Measurements from ENCODE around the gene AP3S2. TPM values are rescaled to one million over a fixed set of nuclear protein-coding genes. Genes with fewer than 3 reads are reported as not detected.

The AP3S2 gene
- total and polyA plus RNA-seq, 3 donors from 2014 or later, result 31.9 to 53.0 (median 45.8) TPM

GRCh38 chr15:89802231-89802928 is 91.4 kb downstream of the AP3S2 start:
- intact Hi-C loops (cut with DNase I; ENCODE audit: low total_unique reads), result no loop called here
- no peak overlapping the region for H3K4me3 ChIP-seq
- H3K36me3 ChIP-seq (ENCODE audit: low read depth, missing control alignments), result no peaks in the 10 kb centered on the region
- TF ChIP-seq, protein P1, sequence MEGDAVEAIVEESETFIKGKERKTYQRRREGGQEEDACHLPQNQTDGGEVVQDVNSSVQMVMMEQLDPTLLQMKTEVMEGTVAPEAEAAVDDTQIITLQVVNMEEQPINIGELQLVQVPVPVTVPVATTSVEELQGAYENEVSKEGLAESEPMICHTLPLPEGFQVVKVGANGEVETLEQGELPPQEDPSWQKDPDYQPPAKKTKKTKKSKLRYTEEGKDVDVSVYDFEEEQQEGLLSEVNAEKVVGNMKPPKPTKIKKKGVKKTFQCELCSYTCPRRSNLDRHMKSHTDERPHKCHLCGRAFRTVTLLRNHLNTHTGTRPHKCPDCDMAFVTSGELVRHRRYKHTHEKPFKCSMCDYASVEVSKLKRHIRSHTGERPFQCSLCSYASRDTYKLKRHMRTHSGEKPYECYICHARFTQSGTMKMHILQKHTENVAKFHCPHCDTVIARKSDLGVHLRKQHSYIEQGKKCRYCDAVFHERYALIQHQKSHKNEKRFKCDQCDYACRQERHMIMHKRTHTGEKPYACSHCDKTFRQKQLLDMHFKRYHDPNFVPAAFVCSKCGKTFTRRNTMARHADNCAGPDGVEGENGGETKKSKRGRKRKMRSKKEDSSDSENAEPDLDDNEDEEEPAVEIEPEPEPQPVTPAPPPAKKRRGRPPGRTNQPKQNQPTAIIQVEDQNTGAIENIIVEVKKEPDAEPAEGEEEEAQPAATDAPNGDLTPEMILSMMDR (IDR thresholded peaks at IDR 0.05), result no peak
- no peak for TF ChIP-seq POLR2A (IDR thresholded peaks at IDR 0.05)
- no peaks in the 10 kb centered on the region for H3K4me1 ChIP-seq
- H3K9me3 ChIP-seq, result no peaks in the 10 kb centered on the region
- H3K27ac ChIP-seq, result no peak overlapping the region
- WGBS, 2 donors, result 76 to 79% methylated on average over 14 to 16 of the region's 16 CpGs
- no peak for DNase-seq
- no peaks in the 10 kb centered on the region for H3K27me3 ChIP-seq

- Histone ChIP-seq H3K9me3 (no peaks in the 10 kb centered on the region), H3K27me3 (no peaks in the 10 kb centered on the region), H3K4me3 (no peak overlapping the region), H3K36me3 (ENCODE audit: low read depth, missing control alignments) (no peaks in the 10 kb centered on the region), H3K27ac (no peak overlapping the region), H3K4me1 (no peaks in the 10 kb centered on the region)
- DNase-seq, result no peak
- TF ChIP-seq, protein P1 (IDR thresholded peaks at IDR 0.05), result no peak
- TF ChIP-seq POLR2A (IDR thresholded peaks at IDR 0.05), result no peak
- intact Hi-C loops (cut with DNase I; ENCODE audit: low total_unique reads), result no loop called here
- WGBS, 2 donors, result 92 to 93% methylated on average over 14 to 21 of the region's 21 CpGs
These were observed 92.2 kb downstream of the AP3S2 start for GRCh38 chr15:89801471-89802195.

DNA sequence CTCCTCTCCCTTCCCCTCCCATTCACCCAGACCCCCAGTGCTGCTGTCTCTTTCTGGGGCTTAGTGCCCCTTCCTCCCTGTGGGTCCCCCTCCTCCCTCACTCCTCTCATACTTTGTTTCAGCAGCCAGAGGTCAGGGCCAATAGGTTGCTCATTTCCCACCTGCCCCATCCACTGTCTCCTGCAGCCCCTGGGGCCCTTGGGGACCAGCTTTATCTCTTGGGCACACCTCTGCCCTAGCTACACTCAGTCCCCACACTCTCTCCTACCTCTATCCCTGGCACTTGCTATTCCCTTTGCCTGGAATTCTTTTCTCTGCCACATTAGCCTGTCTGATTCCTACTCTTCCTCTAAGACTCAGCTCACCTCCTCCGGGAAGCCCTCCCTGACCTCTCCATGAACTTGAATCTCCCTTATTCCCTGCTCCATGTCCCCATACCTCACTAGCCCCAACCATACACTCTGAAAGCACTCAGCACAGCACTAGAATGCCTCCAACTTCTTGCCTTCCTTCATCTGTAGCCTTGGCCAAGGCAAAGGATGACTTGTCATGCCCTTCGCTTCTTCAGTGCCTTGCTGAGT is 93.8 kb downstream of the AP3S2 start:
- no peaks in the 10 kb centered on the region for H3K36me3 ChIP-seq (ENCODE audit: low read depth, missing control alignments)
- intact Hi-C loops (cut with DNase I; ENCODE audit: low total_unique reads), result no loop called here
- WGBS, 2 donors, result 89 to 91% methylated on average over 2 of the region's 2 CpGs
- no peak for TF ChIP-seq POLR2A (IDR thresholded peaks at IDR 0.05)
- TF ChIP-seq, protein P1 (IDR thresholded peaks at IDR 0.05), result no peak
- no peaks in the 10 kb centered on the region for H3K27me3 ChIP-seq
- H3K4me3 ChIP-seq, result no peak overlapping the region
- H3K4me1 ChIP-seq, result no peaks in the 10 kb centered on the region
- H3K9me3 ChIP-seq, result no peaks in the 10 kb centered on the region
- no peak overlapping the region for H3K27ac ChIP-seq
- no peak for DNase-seq

- no peak for DNase-seq
- H3K27ac ChIP-seq, result no peak overlapping the region
- H3K9me3 ChIP-seq, result no peaks in the 10 kb centered on the region
- no peaks in the 10 kb centered on the region for H3K27me3 ChIP-seq
- H3K36me3 ChIP-seq (ENCODE audit: low read depth, missing control alignments), result no peaks in the 10 kb centered on the region
- H3K4me1 ChIP-seq, result no peaks in the 10 kb centered on the region
- H3K4me3 ChIP-seq, result no peak overlapping the region
- TF ChIP-seq, protein P1 (IDR thresholded peaks at IDR 0.05), result no peak
- no peak for TF ChIP-seq POLR2A (IDR thresholded peaks at IDR 0.05)
- intact Hi-C loops (cut with DNase I; ENCODE audit: low total_unique reads), result no loop called here
- 85 to 88% methylated on average over 17 to 20 of the region's 20 CpGs for WGBS, 2 donors
These were observed 94.5 kb downstream of the AP3S2 start for GRCh38 chr15:89799011-89799911.

All from testis (tissue), 3 donors.